Natural killer cell (primary cell): Measurements from ENCODE around the gene EIF4G2. TPM values are rescaled to one million over a fixed set of nuclear protein-coding genes. Genes with fewer than 3 reads are reported as not detected.

Experiments
- ATAC-seq, 3 donors: fragments of 150-1000 bp in 2 of 3; fragments of 200-7000 bp in 1 of 3; cut with Tn5 transposase; 1 replicate in 1 of 3; 2 replicates in 2 of 3; pipeline ENCODE4 v1.10.0; 2021; ENCODE audit warnings: mild to moderate bottlenecking in 2 of 3, moderate library complexity in 2 of 3
- DNase-seq, 2 donors: peaks; one replicate each; pipeline versions ENCODE4 v3.0.0 to v3.0.0-alpha.2; 2013 to 2021; ENCODE audit warnings: mixed read lengths in 1 of 2
- H3K27ac ChIP-seq: one replicate; pipeline ENCODE4 v1.5.1; 2013; ENCODE audit warnings: mild to moderate bottlenecking, low read length
- H3K27me3 ChIP-seq: one replicate; pipeline ENCODE4 v1.6.1; 2013; ENCODE audit warnings: low read length; ENCODE audit not compliant: control insufficient read depth, insufficient read depth
- H3K36me3 ChIP-seq: one replicate; pipeline ENCODE4 v1.6.1; 2013; ENCODE audit warnings: low read length; ENCODE audit not compliant: control insufficient read depth, insufficient read depth
- H3K4me1 ChIP-seq: one replicate; pipeline ENCODE4 v1.6.1; 2013; ENCODE audit warnings: low read length; ENCODE audit not compliant: control insufficient read depth, insufficient read depth
- H3K4me3 ChIP-seq: one replicate; pipeline ENCODE4 v1.5.1; 2013; ENCODE audit warnings: low read length
- H3K9me3 ChIP-seq: one replicate; pipeline ENCODE4 v1.6.1; 2013; ENCODE audit warnings: low read length; ENCODE audit not compliant: control insufficient read depth, insufficient read depth
- H3K27ac Mint-ChIP-seq, 2 donors: one replicate each; pipeline ENCODE4 v1.8.0; 2022; ENCODE audit warnings: mild to moderate bottlenecking in 2 of 2, mixed read lengths in 2 of 2, moderate library complexity in 1 of 2
- H3K27me3 Mint-ChIP-seq, 2 donors: one replicate each; pipeline ENCODE4 v1.8.0; 2022; ENCODE audit warnings: low read depth in 2 of 2, mixed read lengths in 2 of 2
- H3K36me3 Mint-ChIP-seq: one replicate; pipeline ENCODE4 v1.8.0; 2022; ENCODE audit warnings: mixed read lengths
- H3K4me1 Mint-ChIP-seq, 2 donors: one replicate each; pipeline ENCODE4 v1.8.0; 2022; ENCODE audit warnings: mixed read lengths in 2 of 2
- H3K4me3 Mint-ChIP-seq: one replicate; pipeline ENCODE4 v1.8.0; 2022; ENCODE audit warnings: mild to moderate bottlenecking, moderate library complexity, mixed read lengths
- H3K9me3 Mint-ChIP-seq, 2 donors: one replicate each; pipeline ENCODE4 v1.8.0; 2022; ENCODE audit warnings: mixed read lengths in 2 of 2
- WGBS: methylation state at CpG from one replicate; pipeline ENCODE4 v1.1.7; 2013; ENCODE audit warnings: missing lambda C conversion rate; ENCODE audit not compliant: insufficient coverage; 5-methylcytosine and 5-hydroxymethylcytosine counted together
- intact Hi-C: fragments of 100-400 bp; cut with micrococcal nuclease; formaldehyde crosslinking; loops from one replicate; pipeline ENCODE4 v1.14.2; 2022
- total RNA-seq, 4 donors: library from RNA; stranded (reverse); fragments of 120-200 nt in 1 of 4; gene quantifications; one replicate each; pipeline versions ENCODE4 v1.2.3 to v1.2.4, GENCODE V29; 2013 to 2022
- TF ChIP-seq, protein P1 (sequence below): fragments of 200-600 bp; IDR thresholded peaks from one replicate; pipeline ENCODE4 v1.8.0; 2022; ENCODE audit warnings: antibody characterized with exemption

Gene EIF4G2
- total RNA-seq, 3 donors from 2014 or later (not counting 1 experiment from before 2014, with no cell fraction given): 718 to 820 (median 751) TPM

- Histone ChIP-seq H3K9me3 (no peaks in the 10 kb centered on the region), H3K27ac (no peak overlapping the region), H3K4me1 (peaks cover 15% of the 10 kb centered on the region), H3K4me3 (no peak overlapping the region), H3K36me3 (peaks cover 39% of the 10 kb centered on the region), H3K27me3 (no peaks in the 10 kb centered on the region)
- no peak for DNase-seq
- ATAC-seq: no peak
- H3K36me3 Mint-ChIP-seq: no peaks in the 10 kb centered on the region
- H3K4me3 Mint-ChIP-seq: peak overlapping the region; percentile 94
- peaks cover 17 to 23% of the 10 kb centered on the region in 2 donors for H3K4me1 Mint-ChIP-seq
- WGBS: 95% methylated on average over 6 of the region's 7 CpGs
- TF ChIP-seq, protein P1, sequence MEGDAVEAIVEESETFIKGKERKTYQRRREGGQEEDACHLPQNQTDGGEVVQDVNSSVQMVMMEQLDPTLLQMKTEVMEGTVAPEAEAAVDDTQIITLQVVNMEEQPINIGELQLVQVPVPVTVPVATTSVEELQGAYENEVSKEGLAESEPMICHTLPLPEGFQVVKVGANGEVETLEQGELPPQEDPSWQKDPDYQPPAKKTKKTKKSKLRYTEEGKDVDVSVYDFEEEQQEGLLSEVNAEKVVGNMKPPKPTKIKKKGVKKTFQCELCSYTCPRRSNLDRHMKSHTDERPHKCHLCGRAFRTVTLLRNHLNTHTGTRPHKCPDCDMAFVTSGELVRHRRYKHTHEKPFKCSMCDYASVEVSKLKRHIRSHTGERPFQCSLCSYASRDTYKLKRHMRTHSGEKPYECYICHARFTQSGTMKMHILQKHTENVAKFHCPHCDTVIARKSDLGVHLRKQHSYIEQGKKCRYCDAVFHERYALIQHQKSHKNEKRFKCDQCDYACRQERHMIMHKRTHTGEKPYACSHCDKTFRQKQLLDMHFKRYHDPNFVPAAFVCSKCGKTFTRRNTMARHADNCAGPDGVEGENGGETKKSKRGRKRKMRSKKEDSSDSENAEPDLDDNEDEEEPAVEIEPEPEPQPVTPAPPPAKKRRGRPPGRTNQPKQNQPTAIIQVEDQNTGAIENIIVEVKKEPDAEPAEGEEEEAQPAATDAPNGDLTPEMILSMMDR: no peak
- peak overlapping the region; percentile 85 to 89 for H3K27ac Mint-ChIP-seq
- H3K27me3 Mint-ChIP-seq: no peaks in the 10 kb centered on the region
- intact Hi-C loops: no loop called here
- no peaks in the 10 kb centered on the region for H3K9me3 Mint-ChIP-seq
Observed at GRCh38 chr11:10752486-10752885, 56.2 kb downstream of the EIF4G2 start.

- Mint-ChIP-seq H3K36me3 (no peaks in the 10 kb centered on the region), H3K27ac (peak overlapping the region; percentile 85 to 89), H3K4me1 (peaks cover 17 to 23% of the 10 kb centered on the region in 2 donors), H3K27me3 (no peaks in the 10 kb centered on the region), H3K4me3 (peak overlapping the region; percentile 94), H3K9me3 (no peaks in the 10 kb centered on the region)
- DNase-seq (no peak), ATAC-seq (no peak)
- TF ChIP-seq, protein P1: no peak
- WGBS: 13% methylated on average over 1 of the region's 2 CpGs
- intact Hi-C loops: no loop called here
- H3K4me1 ChIP-seq: peaks cover 15% of the 10 kb centered on the region
- H3K4me3 ChIP-seq: peak overlapping the region; percentile 78
- no peaks in the 10 kb centered on the region for H3K9me3 ChIP-seq
- no peaks in the 10 kb centered on the region for H3K27me3 ChIP-seq
- H3K27ac ChIP-seq: no peak overlapping the region
- H3K36me3 ChIP-seq: peaks cover 35% of the 10 kb centered on the region
Observed at GRCh38 chr11:10752061-10752460, 56.7 kb downstream of the EIF4G2 start.

GRCh38 chr11:10751581-10751940 lies 57.2 kb downstream of the EIF4G2 start:
- intact Hi-C loops: loop anchor here (1.0 to 2.0 kb wide), 2 partner anchors 8 to 57 kb away; partner anchors contain the start of gene EIF4G2

More at GRCh38 chr11:10751581-10751940, 57.2 kb downstream of the EIF4G2 start:
- Mint-ChIP-seq H3K4me3 (peak overlapping the region; percentile 94), H3K36me3 (no peaks in the 10 kb centered on the region), H3K27ac (peak overlapping the region; percentile 85 to 89), H3K27me3 (no peaks in the 10 kb centered on the region), H3K4me1 (peaks cover 17 to 23% of the 10 kb centered on the region in 2 donors), H3K9me3 (no peaks in the 10 kb centered on the region)
- peaks cover 15% of the 10 kb centered on the region for H3K4me1 ChIP-seq
- H3K4me3 ChIP-seq: peak overlapping the region; percentile 78
- DNase-seq (no peak), ATAC-seq (peak in 2 of 3 donors; percentile 14 to 28)
- H3K9me3 ChIP-seq: no peaks in the 10 kb centered on the region
- TF ChIP-seq, protein P1: no peak
- peak overlapping the region; percentile 47 for H3K27ac ChIP-seq
- H3K27me3 ChIP-seq: no peaks in the 10 kb centered on the region
- 1% methylated on average over 14 of the region's 14 CpGs for WGBS
- peaks cover 30% of the 10 kb centered on the region for H3K36me3 ChIP-seq
